H9 (cell line): ENCODE measurements around the gene SCN1B. TPM values are rescaled to one million over a fixed set of nuclear protein-coding genes. Genes with fewer than 3 reads are reported as not detected.
"Not testable (repeated sequence)": the region's sequence is repeated elsewhere in the genome, so short reads cannot be mapped to it uniquely, and the experiment has no call there.

ENCODE experiments used
- DNase-seq: peaks from one replicate; pipeline ENCODE4 v3.0.0-alpha.2; 2017
- H2AFZ ChIP-seq: one replicate; pipeline ENCODE4 v1.6.1; 2013; ENCODE audit warnings: mild to moderate bottlenecking, low read length, control low read depth, moderate library complexity
- H2AK5ac ChIP-seq: 2 replicates; pipeline ENCODE4 v1.6.1; 2013; ENCODE audit warnings: low read length, control low read depth, mixed read lengths; ENCODE audit not compliant: insufficient read length
- H2BK120ac ChIP-seq: one replicate; pipeline ENCODE4 v1.6.1; 2013; ENCODE audit warnings: low read depth, mild to moderate bottlenecking, low read length, control low read depth, inconsistent platforms; ENCODE audit not compliant: poor library complexity, severe bottlenecking
- H2BK12ac ChIP-seq: 2 replicates; pipeline ENCODE4 v1.6.1; 2013; ENCODE audit warnings: low read length, control low read depth, mixed read lengths, low read depth; ENCODE audit not compliant: insufficient read length
- H2BK15ac ChIP-seq: 2 replicates; pipeline ENCODE4 v1.6.1; 2013; ENCODE audit warnings: low read depth, low read length, control low read depth
- H2BK20ac ChIP-seq: one replicate; pipeline ENCODE4 v1.6.1; 2013; ENCODE audit warnings: low read depth, mild to moderate bottlenecking, low read length, control low read depth, inconsistent platforms; ENCODE audit not compliant: poor library complexity, severe bottlenecking
- H2BK5ac ChIP-seq: 2 replicates; pipeline ENCODE4 v1.6.1; 2013; ENCODE audit warnings: low read length, control low read depth, mixed read lengths; ENCODE audit not compliant: insufficient read length
- H3K14ac ChIP-seq: 2 replicates; pipeline ENCODE4 v1.6.1; 2013; ENCODE audit warnings: low read length, control low read depth; ENCODE audit not compliant: insufficient read depth
- H3K18ac ChIP-seq: 2 replicates; pipeline ENCODE4 v1.6.1; 2013; ENCODE audit warnings: low read depth, mild to moderate bottlenecking, mixed read lengths, low read length, control low read depth; ENCODE audit not compliant: insufficient read length
- H3K23ac ChIP-seq: 2 replicates; pipeline ENCODE4 v1.6.1; 2013; ENCODE audit warnings: low read length, control low read depth, mixed read lengths, low read depth; ENCODE audit not compliant: insufficient read length
- H3K23me2 ChIP-seq: 2 replicates; pipeline ENCODE4 v1.6.1; 2013; ENCODE audit warnings: low read depth, mild to moderate bottlenecking, mixed read lengths, low read length, control low read depth; ENCODE audit not compliant: insufficient read length, poor library complexity, severe bottlenecking
- H3K27ac ChIP-seq: 2 replicates; pipeline ENCODE4 v1.5.1; 2013; ENCODE audit warnings: low read length, control low read depth, mixed read lengths, low read depth; ENCODE audit not compliant: insufficient read length
- H3K27me3 ChIP-seq: 2 replicates; pipeline ENCODE4 v1.6.1; 2013; ENCODE audit warnings: low read length, control low read depth, inconsistent platforms; ENCODE audit not compliant: insufficient read depth
- H3K4ac ChIP-seq: 2 replicates; pipeline ENCODE4 v1.6.1; 2013; ENCODE audit warnings: low read depth, mild to moderate bottlenecking, control low read depth, inconsistent platforms, low read length, moderate library complexity
- H3K4me1 ChIP-seq: 2 replicates; pipeline ENCODE4 v1.6.1; 2013; ENCODE audit warnings: low read length, control low read depth, inconsistent platforms; ENCODE audit not compliant: insufficient read depth
- H3K4me2 ChIP-seq: 2 replicates; pipeline ENCODE4 v1.6.1; 2013; ENCODE audit warnings: low read length, control low read depth, mixed read lengths; ENCODE audit not compliant: insufficient read length, insufficient read depth
- H3K56ac ChIP-seq: 2 replicates; pipeline ENCODE4 v1.6.1; 2013; ENCODE audit warnings: low read depth, mild to moderate bottlenecking, mixed read lengths, low read length, control low read depth; ENCODE audit not compliant: insufficient read length
- H3K79me1 ChIP-seq: 2 replicates; pipeline ENCODE4 v1.6.1; 2013; ENCODE audit warnings: low read depth, mild to moderate bottlenecking, moderate library complexity, low read length, control low read depth, inconsistent platforms; ENCODE audit not compliant: insufficient read depth, poor library complexity, severe bottlenecking
- H3K79me2 ChIP-seq: 2 replicates; pipeline ENCODE4 v1.6.1; 2013; ENCODE audit warnings: low read length, control low read depth, inconsistent platforms; ENCODE audit not compliant: insufficient read depth
- H3K9ac ChIP-seq: 2 replicates; pipeline ENCODE4 v1.6.1; 2013; ENCODE audit warnings: low read length, control low read depth, mixed read lengths; ENCODE audit not compliant: insufficient read length; ENCODE audit errors: extremely low read depth
- H3K9me3 ChIP-seq: one replicate; pipeline ENCODE4 v1.6.1; 2013; ENCODE audit warnings: low read depth, low read length, inconsistent platforms; ENCODE audit not compliant: control insufficient read depth
- H3T11ph ChIP-seq: one replicate; pipeline ENCODE4 v1.6.1; 2013; ENCODE audit warnings: mild to moderate bottlenecking, low read length, control low read depth, inconsistent platforms
- H4K20me1 ChIP-seq: one replicate; pipeline ENCODE4 v1.6.1; 2013; ENCODE audit not compliant: control insufficient read depth, insufficient read length, insufficient read depth
- H4K5ac ChIP-seq: 2 replicates; pipeline ENCODE4 v1.6.1; 2013; ENCODE audit warnings: low read depth, mild to moderate bottlenecking, mixed read lengths, low read length, control low read depth; ENCODE audit not compliant: insufficient read length
- H4K8ac ChIP-seq: replicated peaks from 2 replicates; pipeline ENCODE4 v1.6.1; 2013; ENCODE audit warnings: low read length, control low read depth, mixed read lengths, low read depth; ENCODE audit not compliant: insufficient read length
- H4K91ac ChIP-seq: 2 replicates; pipeline ENCODE4 v1.6.1; 2013; ENCODE audit warnings: low read depth, mild to moderate bottlenecking, moderate library complexity, mixed read lengths, low read length, control low read depth; ENCODE audit not compliant: insufficient read length
- H3K27ac Mint-ChIP-seq, 3 experiments: 2 replicates in 2 of 3; 3 replicates in 1 of 3; pipeline ENCODE4 v1.8.0; 2020 to 2021; ENCODE audit warnings: mixed read lengths in 3 of 3, mild to moderate bottlenecking in 1 of 3, moderate library complexity in 1 of 3
- H3K27me3 Mint-ChIP-seq: 2 replicates; pipeline ENCODE4 v1.8.0; 2021; ENCODE audit warnings: low read depth, mild to moderate bottlenecking, moderate library complexity, mixed read lengths
- H3K36me3 Mint-ChIP-seq, 3 experiments: 2 replicates in 2 of 3; 3 replicates in 1 of 3; pipeline ENCODE4 v1.8.0; 2020 to 2021; ENCODE audit warnings: low read depth in 3 of 3, mixed read lengths in 3 of 3; ENCODE audit not compliant: insufficient read depth in 1 of 3
- H3K4me1 Mint-ChIP-seq, 2 experiments: 2 replicates each; pipeline ENCODE4 v1.8.0; 2020; ENCODE audit warnings: mixed read lengths in 2 of 2
- H3K4me3 Mint-ChIP-seq, 2 experiments: 2 replicates in 1 of 2; 3 replicates in 1 of 2; pipeline ENCODE4 v1.8.0; 2020 to 2021; ENCODE audit warnings: mild to moderate bottlenecking in 2 of 2, mixed read lengths in 2 of 2, moderate library complexity in 1 of 2
- H3K9me3 Mint-ChIP-seq, 2 experiments: 2 replicates in 1 of 2; 3 replicates in 1 of 2; pipeline ENCODE4 v1.8.0; 2020; ENCODE audit warnings: mild to moderate bottlenecking in 2 of 2, mixed read lengths in 2 of 2, moderate library complexity in 1 of 2
- CTCF ChIP-seq: fragments of 200-600 bp; sonication (generic); conservative IDR thresholded peaks from 3 replicates; pipeline ENCODE4 v1.8.0; 2021; ENCODE audit warnings: antibody characterized with exemption, mild to moderate bottlenecking
- WGBS: extraction: QIAGEN DNeasy Blood & Tissue Kit; methylation state at CpG from one replicate; pipeline ENCODE4 v1.1.7; 2013; ENCODE audit warnings: missing lambda C conversion rate, low lambda C conversion rate, mixed read lengths; ENCODE audit not compliant: insufficient read length; ENCODE audit errors: extremely low coverage; 5-methylcytosine and 5-hydroxymethylcytosine counted together
- total RNA-seq: library from RNA; stranded (reverse); gene quantifications from 2 replicates; pipeline ENCODE4 v1.2.1, GENCODE V29; 2021

The SCN1B gene
- total RNA-seq, 1 experiment from 2014 or later: 3.8 TPM

GRCh38 chr19:35005256-35005977, 24.9 kb upstream of the SCN1B start:
- peak overlapping the region in 2 of 3 experiments; percentile 35 to 76; a peak in 3 of 7 replicates for H3K27ac Mint-ChIP-seq

GRCh38 chr19:35006007-35006341, 24.3 kb upstream of the SCN1B start:
- H4K91ac ChIP-seq, H3K27me3 Mint-ChIP-seq, H2BK12ac ChIP-seq, H3K27ac Mint-ChIP-seq, H2BK15ac ChIP-seq, H3K23ac ChIP-seq, DNase-seq, H3K56ac ChIP-seq, H3K4me3 Mint-ChIP-seq, H4K20me1 ChIP-seq, H3K4ac ChIP-seq, H2BK120ac ChIP-seq, H4K5ac ChIP-seq, H3K9me3 Mint-ChIP-seq, H3T11ph ChIP-seq, H2AFZ ChIP-seq, H3K9ac ChIP-seq, H2BK5ac ChIP-seq, H3K27me3 ChIP-seq, H3K4me2 ChIP-seq, H2AK5ac ChIP-seq, H3K4me1 ChIP-seq, H3K18ac ChIP-seq, H3K23me2 ChIP-seq, H4K8ac ChIP-seq, H3K9me3 ChIP-seq, H3K27ac ChIP-seq, H3K14ac ChIP-seq, H2BK20ac ChIP-seq: not testable (repeated sequence)
- WGBS: no CpG with 5 or more reads among the region's 6 CpGs
- peaks cover 60 to 76% (median 71%) of the 10 kb centered on the region in 3 experiments for H3K36me3 Mint-ChIP-seq
- Histone ChIP-seq H3K79me1 (peaks cover 11% of the 10 kb centered on the region), H3K79me2 (peaks cover 44% of the 10 kb centered on the region; the same call in 1 of the 2 replicates)
- peaks cover 23 to 33% of the 10 kb centered on the region in 2 experiments for H3K4me1 Mint-ChIP-seq

More at GRCh38 chr19:35005256-35005977, 24.9 kb upstream of the SCN1B start:
- Histone ChIP-seq H2BK15ac (no peak overlapping the region), H2BK5ac (no peak overlapping the region), H4K91ac (no peak overlapping the region), H3K56ac (no peak overlapping the region), H2AK5ac (no peak overlapping the region), H2BK20ac (no peak overlapping the region), H4K20me1 (peaks cover 2% of the 10 kb centered on the region), H3K79me2 (peaks cover 46% of the 10 kb centered on the region; the same call in 1 of the 2 replicates), H3K23ac (no peak overlapping the region), H3K9ac (no peak overlapping the region), H3K4me1 (peaks cover 3% of the 10 kb centered on the region; the same call in 1 of the 2 replicates), H2BK120ac (no peak overlapping the region), H2AFZ (no peak overlapping the region), H3K14ac (no peak overlapping the region), H3K18ac (no peak overlapping the region), H3K79me1 (peaks cover 11% of the 10 kb centered on the region), H2BK12ac (no peak overlapping the region), H3K9me3 (no peaks in the 10 kb centered on the region), H3T11ph (no peak overlapping the region), H3K27ac (no peak overlapping the region), H4K8ac (no peak overlapping the region), H3K23me2 (peaks cover 8% of the 10 kb centered on the region), H3K4me2 (no peak overlapping the region), H3K4ac (no peak overlapping the region), H3K27me3 (no peaks in the 10 kb centered on the region), H4K5ac (no peak overlapping the region)
- no CpG with 5 or more reads among the region's 11 CpGs for WGBS
- H3K4me1 Mint-ChIP-seq: peaks cover 23 to 34% of the 10 kb centered on the region in 2 experiments
- H3K36me3 Mint-ChIP-seq: peaks cover 57 to 73% (median 67%) of the 10 kb centered on the region in 3 experiments
- TF ChIP-seq CTCF: no peak
- peaks cover 0 to 2% of the 10 kb centered on the region in 2 experiments; a peak in 3 of 5 replicates for H3K9me3 Mint-ChIP-seq
- H3K27me3 Mint-ChIP-seq: no peaks in the 10 kb centered on the region; the same call in 1 of the 2 replicates
- no peak overlapping the region for H3K4me3 Mint-ChIP-seq
- no peak for DNase-seq
